MG63 (cell line): ENCODE data around the gene GAS7. TPM values are rescaled to one million over a fixed set of nuclear protein-coding genes. Genes with fewer than 3 reads are reported as not detected.

Experiments used
- DNase-seq: peaks from one replicate; pipeline ENCODE4 v3.0.0-alpha.2; 2020
- H3K27me3 ChIP-seq: fragments of 250-450 bp; sonication (Bioruptor Pico); 2 replicates; pipeline ENCODE4 v1.5.1; 2020; ENCODE audit warnings: mild to moderate bottlenecking, moderate library complexity
- H3K36me3 ChIP-seq: fragments of 250-450 bp; sonication (Bioruptor Pico); 2 replicates; pipeline ENCODE4 v1.5.1; 2020; ENCODE audit warnings: mild to moderate bottlenecking, moderate library complexity
- H3K4me3 ChIP-seq: fragments of 250-450 bp; sonication (Bioruptor Pico); 2 replicates; pipeline ENCODE4 v1.5.1; 2020; ENCODE audit warnings: mild to moderate bottlenecking, moderate library complexity
- H3K9me3 ChIP-seq: fragments of 250-450 bp; sonication (Bioruptor Pico); 2 replicates; pipeline ENCODE4 v1.5.1; 2020; ENCODE audit warnings: mild to moderate bottlenecking, moderate library complexity
- total RNA-seq: library from RNA; depleted of rRNA; stranded (reverse); fragments of >200 nt; shearing (Covaris generic); gene quantifications from 2 replicates; pipeline ENCODE4 v1.2.3, GENCODE V29; 2014; ENCODE audit warnings: low replicate concordance; rRNA removed

GAS7 gene
- total RNA-seq, 1 experiment from 2014 or later: 8.7 TPM

- no peak for DNase-seq
- Histone ChIP-seq H3K36me3 (no peaks in the 10 kb centered on the region), H3K9me3 (peaks cover 8% of the 10 kb centered on the region), H3K27me3 (no peaks in the 10 kb centered on the region), H3K4me3 (no peak overlapping the region)
These were observed 337.6 kb downstream of the GAS7 start for GRCh38 chr17:9860851-9861250.

Other genes starting within 250 kb of the GAS7 start
- gene MYH13, start 174.4 kb upstream of the GAS7 start, total RNA-seq: 0.03 TPM in 1 of 2 replicates, not detected in the other
- not detected in 2 replicates for gene MYH8, start 223.3 kb upstream of the GAS7 start, total RNA-seq